Caco-2 (cell line): ENCODE results near the gene EFCAB14. TPM values are rescaled to one million over a fixed set of nuclear protein-coding genes. Genes with fewer than 3 reads are reported as not detected.

Source experiments
- BruUV-seq: library from RNA; stranded (reverse); fragments of 400-500 nt; replicated peaks from 2 replicates; lab custom pipeline; 2021; lab: Mats Ljungman, UMichigan
- CTCF ChIA-PET: fragments of 300-600 bp; sonication (Branson Sonifier 250); formaldehyde crosslinking; loops from one replicate; lab custom pipeline; 2022; ENCODE audit warnings: antibody characterized with exemption; lab: Charles Lee
- POLR2A ChIA-PET: fragments of 300-600 bp; sonication (Branson Sonifier 250); formaldehyde crosslinking; loops from one replicate; lab custom pipeline; 2022; ENCODE audit warnings: antibody characterized with exemption; lab: Charles Lee
- DNase-seq, 2 experiments: peaks; one replicate each; pipeline versions ENCODE4 v3.0.0 to v3.0.0-alpha.2; 2020 to 2022
- H3K27me3 ChIP-seq: replicated peaks from 2 replicates; pipeline ENCODE4 v1.6.0; 2011; ENCODE audit warnings: low read length; ENCODE audit not compliant: control insufficient read depth, insufficient read depth
- H3K36me3 ChIP-seq: 2 replicates; pipeline ENCODE4 v1.5.1; 2011; ENCODE audit warnings: low read length; ENCODE audit not compliant: control insufficient read depth, insufficient read depth
- H3K4me1 ChIP-seq: fragments of 250-450 bp; sonication (Bioruptor Pico); 2 replicates; pipeline ENCODE4 v1.5.1; 2020; ENCODE audit warnings: mild to moderate bottlenecking
- H3K4me3 ChIP-seq: 2 replicates; pipeline ENCODE4 v1.5.1; 2011; ENCODE audit warnings: low read depth, mild to moderate bottlenecking, control low read depth, low read length
- H3K9me3 ChIP-seq: fragments of 250-450 bp; sonication (Bioruptor Pico); 2 replicates; pipeline ENCODE4 v1.5.1; 2020; ENCODE audit warnings: mild to moderate bottlenecking, moderate library complexity
- H3K27ac Mint-ChIP-seq: one replicate; pipeline ENCODE4 v1.8.0; 2022; ENCODE audit warnings: mixed read lengths; ENCODE audit not compliant: unreplicated experiment
- H3K27me3 Mint-ChIP-seq: one replicate; pipeline ENCODE4 v1.8.0; 2022; ENCODE audit warnings: mixed read lengths; ENCODE audit not compliant: insufficient read depth, unreplicated experiment
- H3K36me3 Mint-ChIP-seq: one replicate; pipeline ENCODE4 v1.8.0; 2022; ENCODE audit warnings: mild to moderate bottlenecking, mixed read lengths; ENCODE audit not compliant: insufficient read depth, unreplicated experiment
- H3K4me1 Mint-ChIP-seq: one replicate; pipeline ENCODE4 v1.8.0; 2022; ENCODE audit warnings: low read depth, mixed read lengths; ENCODE audit not compliant: unreplicated experiment
- H3K4me3 Mint-ChIP-seq: one replicate; pipeline ENCODE4 v1.8.0; 2022; ENCODE audit warnings: mild to moderate bottlenecking, moderate library complexity, mixed read lengths; ENCODE audit not compliant: unreplicated experiment
- H3K9me3 Mint-ChIP-seq: one replicate; pipeline ENCODE4 v1.8.0; 2022; ENCODE audit warnings: mixed read lengths; ENCODE audit not compliant: unreplicated experiment
- intact Hi-C: fragments of 100-400 bp; cut with micrococcal nuclease; formaldehyde crosslinking; loops from one replicate; pipeline ENCODE4 v1.10.0; 2022; ENCODE audit not compliant: unreplicated experiment
- total RNA-seq: library from RNA; stranded (reverse); gene quantifications from 2 replicates; pipeline ENCODE4 v1.2.3, GENCODE V29; 2022
- TF ChIP-seq, protein P1 (sequence below), 2 experiments: fragments of 200-600 bp in 1 of 2; IDR thresholded peaks; 1 replicate in 1 of 2; 2 replicates in 1 of 2; pipeline versions ENCODE4 v1.5.1 to v1.8.0; 2011 to 2022; ENCODE audit warnings: antibody characterized with exemption in 1 of 2, control low read depth in 1 of 2, inconsistent platforms in 1 of 2, low read depth in 1 of 2, low read length in 1 of 2, mild to moderate bottlenecking in 1 of 2, moderate library complexity in 1 of 2; ENCODE audit not compliant: insufficient read depth in 1 of 2, severe bottlenecking in 1 of 2, unreplicated experiment in 1 of 2

Gene EFCAB14
- total RNA-seq, 1 experiment from 2014 or later, result 60.3 TPM

DNA sequence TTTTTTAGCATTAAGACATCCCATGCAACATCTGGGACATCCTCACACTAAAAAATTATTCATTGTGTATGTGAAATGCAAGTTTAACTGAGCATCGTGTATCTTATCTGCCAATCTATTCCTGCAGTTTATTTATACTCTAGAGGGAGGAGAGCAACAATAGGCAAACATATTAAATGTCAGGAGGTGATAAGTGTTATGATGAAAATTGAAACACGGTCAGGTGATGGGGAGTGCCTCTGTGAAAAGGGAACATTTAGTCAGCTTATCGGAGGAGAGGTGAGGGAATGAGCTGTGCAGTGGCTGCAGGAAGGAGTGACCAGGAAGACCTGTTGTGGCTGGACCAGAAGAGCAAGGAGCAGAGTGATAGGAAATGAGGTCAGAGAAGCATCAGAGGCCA is 775 bp upstream of the EFCAB14 start:
- no TSS peak for BruUV-seq
- Histone ChIP-seq H3K9me3 (no peaks in the 10 kb centered on the region), H3K4me3 (peak overlapping the region; percentile 18; the same call in 1 of the 2 replicates), H3K36me3 (no peaks in the 10 kb centered on the region), H3K4me1 (peaks cover 13% of the 10 kb centered on the region), H3K27me3 (no peaks in the 10 kb centered on the region)
- Mint-ChIP-seq H3K27me3 (no peaks in the 10 kb centered on the region), H3K4me3 (peak overlapping the region; percentile 93), H3K4me1 (peaks cover 21% of the 10 kb centered on the region), H3K9me3 (no peaks in the 10 kb centered on the region), H3K27ac (peak overlapping the region; percentile 93), H3K36me3 (peaks cover 17% of the 10 kb centered on the region)
- intact Hi-C loops, result no loop called here
- ChIA-PET POLR2A (interaction anchor here (0.6 kb wide), 1 partner anchor 43 kb away, joined by 3 read pairs; no protein-coding TSS in a partner anchor), CTCF (interaction anchor here (0.6 kb wide), 1 partner anchor 115 kb away, joined by 3 read pairs; the partner anchor contains the start of gene MKNK1)
- TF ChIP-seq, protein P1, sequence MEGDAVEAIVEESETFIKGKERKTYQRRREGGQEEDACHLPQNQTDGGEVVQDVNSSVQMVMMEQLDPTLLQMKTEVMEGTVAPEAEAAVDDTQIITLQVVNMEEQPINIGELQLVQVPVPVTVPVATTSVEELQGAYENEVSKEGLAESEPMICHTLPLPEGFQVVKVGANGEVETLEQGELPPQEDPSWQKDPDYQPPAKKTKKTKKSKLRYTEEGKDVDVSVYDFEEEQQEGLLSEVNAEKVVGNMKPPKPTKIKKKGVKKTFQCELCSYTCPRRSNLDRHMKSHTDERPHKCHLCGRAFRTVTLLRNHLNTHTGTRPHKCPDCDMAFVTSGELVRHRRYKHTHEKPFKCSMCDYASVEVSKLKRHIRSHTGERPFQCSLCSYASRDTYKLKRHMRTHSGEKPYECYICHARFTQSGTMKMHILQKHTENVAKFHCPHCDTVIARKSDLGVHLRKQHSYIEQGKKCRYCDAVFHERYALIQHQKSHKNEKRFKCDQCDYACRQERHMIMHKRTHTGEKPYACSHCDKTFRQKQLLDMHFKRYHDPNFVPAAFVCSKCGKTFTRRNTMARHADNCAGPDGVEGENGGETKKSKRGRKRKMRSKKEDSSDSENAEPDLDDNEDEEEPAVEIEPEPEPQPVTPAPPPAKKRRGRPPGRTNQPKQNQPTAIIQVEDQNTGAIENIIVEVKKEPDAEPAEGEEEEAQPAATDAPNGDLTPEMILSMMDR (IDR thresholded peaks at IDR 0.05; ENCODE audit: insufficient read depth in 1 of 2, low read depth in 1 of 2, low read length in 1 of 2, severe bottlenecking in 1 of 2, unreplicated experiment in 1 of 2), result no peak
- DNase-seq, result peak; percentile 31 to 50

DNA sequence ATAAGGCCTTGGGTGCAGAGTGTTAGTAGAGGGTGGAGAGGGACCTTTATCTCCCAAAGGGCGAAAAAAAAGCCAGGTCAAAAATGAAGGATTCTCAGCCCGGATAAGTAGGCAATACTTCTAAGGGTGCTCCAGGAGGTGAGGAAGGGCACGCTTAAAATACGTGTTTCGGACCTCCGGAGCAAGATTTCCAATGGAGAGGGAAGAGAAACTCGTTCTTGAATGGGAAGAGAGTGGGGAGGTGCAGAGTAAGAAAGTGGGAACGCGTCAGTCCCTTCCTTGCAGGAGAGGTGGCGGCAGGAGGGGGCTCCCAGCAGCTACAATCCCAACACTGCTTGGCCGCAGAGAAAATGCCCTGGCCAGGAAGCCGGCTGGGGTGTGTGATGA is 581 bp downstream of the EFCAB14 start:
- intact Hi-C loops, result no loop called here
- no peak for DNase-seq
- CTCF ChIA-PET, result no interaction called here
- TF ChIP-seq, protein P1 (IDR thresholded peaks at IDR 0.05; ENCODE audit: insufficient read depth in 1 of 2, low read depth in 1 of 2, low read length in 1 of 2, severe bottlenecking in 1 of 2, unreplicated experiment in 1 of 2), result no peak
- peak overlapping the region; percentile 93 for H3K27ac Mint-ChIP-seq
- BruUV-seq, result no TSS peak
- Histone ChIP-seq H3K36me3 (no peaks in the 10 kb centered on the region), H3K27me3 (no peaks in the 10 kb centered on the region), H3K4me3 (peak overlapping the region; percentile 93), H3K4me1 (peaks cover 13% of the 10 kb centered on the region), H3K9me3 (no peaks in the 10 kb centered on the region)
- H3K9me3 Mint-ChIP-seq, result no peaks in the 10 kb centered on the region
- H3K36me3 Mint-ChIP-seq, result peaks cover 17% of the 10 kb centered on the region
- POLR2A ChIA-PET, result interaction anchor here (0.5 kb wide), 1 partner anchor 114 kb away, joined by 3 read pairs; the partner anchor contains the start of gene MKNK1
- peaks cover 21% of the 10 kb centered on the region for H3K4me1 Mint-ChIP-seq
- H3K4me3 Mint-ChIP-seq, result peak overlapping the region; percentile 93
- H3K27me3 Mint-ChIP-seq, result no peaks in the 10 kb centered on the region

DNA sequence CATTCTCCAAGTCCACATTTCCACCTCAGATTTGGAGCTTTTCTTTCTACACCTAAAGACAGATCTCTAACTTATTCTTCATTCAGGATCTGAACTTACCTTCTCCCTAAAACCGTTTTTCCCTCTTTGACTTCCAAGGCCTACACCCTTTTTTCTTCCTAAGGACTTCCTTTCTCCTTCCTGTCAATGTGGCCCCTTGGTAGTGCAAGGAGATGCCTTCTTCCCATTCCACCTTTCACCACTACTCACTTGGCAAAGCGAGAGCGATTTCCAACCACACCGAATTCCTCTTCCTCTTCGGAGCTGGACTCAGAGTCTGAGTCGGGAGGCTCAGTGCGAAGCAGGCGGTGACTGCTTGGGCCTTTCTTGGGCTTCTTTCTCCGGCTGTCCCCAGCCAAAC is 1.3 kb downstream of the EFCAB14 start:
- no TSS peak for BruUV-seq
- Histone ChIP-seq H3K9me3 (no peaks in the 10 kb centered on the region), H3K36me3 (no peaks in the 10 kb centered on the region), H3K4me3 (peak overlapping the region; percentile 93), H3K27me3 (no peaks in the 10 kb centered on the region), H3K4me1 (peaks cover 13% of the 10 kb centered on the region)
- no peak for DNase-seq
- Mint-ChIP-seq H3K9me3 (no peaks in the 10 kb centered on the region), H3K4me3 (peak overlapping the region; percentile 93), H3K4me1 (peaks cover 21% of the 10 kb centered on the region), H3K27ac (peak overlapping the region; percentile 93), H3K36me3 (peaks cover 17% of the 10 kb centered on the region), H3K27me3 (no peaks in the 10 kb centered on the region)
- ChIA-PET CTCF (no interaction called here), POLR2A (no interaction called here)
- intact Hi-C loops, result no loop called here
- TF ChIP-seq, protein P1 (IDR thresholded peaks at IDR 0.05; ENCODE audit: insufficient read depth in 1 of 2, low read depth in 1 of 2, low read length in 1 of 2, severe bottlenecking in 1 of 2, unreplicated experiment in 1 of 2), result no peak
